Measurements from ENCODE around the gene PRKN.

PRKN gene

DNA sequence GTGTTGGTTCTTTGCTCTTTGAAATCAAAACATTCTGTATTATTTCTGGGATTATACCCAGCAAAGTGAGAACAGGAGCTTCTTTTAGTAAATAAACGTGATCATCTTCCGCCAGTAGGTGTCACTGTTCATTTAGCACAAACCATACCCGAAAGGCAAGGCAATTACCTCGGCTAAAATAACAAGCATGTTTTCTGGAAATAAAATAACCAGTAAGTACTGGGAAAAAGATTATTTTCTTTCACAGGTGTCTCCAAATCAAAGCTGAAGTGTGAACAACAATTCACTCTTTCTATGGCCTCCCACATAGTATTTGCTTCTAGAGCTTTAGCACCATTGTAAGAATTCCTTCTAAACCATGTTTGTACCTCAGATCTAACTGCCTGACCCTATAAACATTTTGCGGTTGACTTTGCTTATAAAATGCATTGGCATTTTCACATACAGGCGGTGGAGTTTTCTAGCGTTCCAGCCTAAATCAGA is 1309.1 kb downstream of the PRKN start:
- DNase-seq: peak; percentile 36

DNA sequence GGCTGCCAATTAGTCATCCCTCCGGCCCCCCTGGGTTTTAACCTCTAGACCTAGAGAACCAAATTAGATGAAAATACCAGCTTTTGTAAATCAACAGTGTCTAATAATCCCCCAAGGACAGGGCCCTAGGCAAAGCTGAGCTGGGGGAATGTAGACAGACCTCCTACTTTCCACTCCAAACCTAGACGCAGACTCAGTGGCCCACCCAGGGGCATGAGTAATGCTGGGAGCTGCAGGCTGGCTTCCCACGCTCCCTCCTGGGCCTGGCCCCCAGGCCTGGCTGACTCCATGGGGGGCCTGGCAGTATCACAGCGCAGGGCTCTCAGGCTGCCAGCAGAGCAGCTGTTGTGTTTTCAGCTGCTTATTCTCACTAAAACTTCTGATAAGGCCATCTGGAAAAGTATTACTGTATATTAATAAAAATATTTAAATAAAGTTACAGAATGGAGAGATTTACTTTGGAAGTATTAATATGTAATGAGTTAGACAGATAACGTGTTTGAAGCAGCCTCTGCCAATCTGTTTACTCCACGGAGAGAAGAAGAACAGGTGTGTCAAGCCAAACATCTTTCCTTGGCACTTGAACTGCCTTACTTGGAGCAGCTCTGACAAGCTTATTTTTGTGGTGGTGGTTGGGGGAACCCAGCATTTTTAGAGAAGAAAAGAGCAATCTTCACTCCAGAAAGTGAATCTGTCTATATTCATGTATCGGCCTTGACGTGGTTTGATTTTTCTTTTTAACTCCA is 1309.7 kb downstream of the PRKN start:
- no peak for DNase-seq

DNA sequence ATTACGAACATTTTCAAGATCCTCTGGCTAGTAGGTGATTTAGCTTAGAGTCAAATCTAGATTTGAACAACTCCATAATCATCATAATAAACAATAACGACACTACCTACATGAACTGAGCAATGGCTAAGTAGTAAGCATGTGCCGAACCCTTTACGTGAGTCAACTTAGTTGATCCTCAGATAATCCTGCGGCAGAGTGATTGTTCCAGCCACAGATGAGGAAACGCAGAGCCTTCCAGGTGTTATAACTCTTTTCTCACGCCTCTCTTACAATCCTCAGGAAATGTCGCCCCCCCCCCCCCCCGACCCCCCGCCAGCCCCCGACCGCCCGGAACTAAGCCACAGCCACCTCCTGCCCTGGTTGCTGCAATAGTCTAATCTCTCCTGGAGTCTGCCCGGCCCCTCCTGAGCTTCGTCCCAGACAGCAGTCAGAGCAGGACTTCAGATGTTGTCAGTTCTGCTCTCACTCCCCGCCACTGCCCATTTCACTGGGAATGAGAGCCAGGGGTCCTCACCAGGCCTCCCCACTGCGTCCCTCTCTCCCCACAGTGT is 1312.2 kb downstream of the PRKN start:
- DNase-seq: no peak

GRCh38 chr6:161414707-161415106 is 1312.9 kb downstream of the PRKN start:
- DNase-seq: no peak

- no peak for DNase-seq
Observed at GRCh38 chr6:161414180-161414579, 1313.4 kb downstream of the PRKN start.

- no peak for DNase-seq
Observed at GRCh38 chr6:161413355-161413771, 1314.2 kb downstream of the PRKN start.

GRCh38 chr6:161412795-161413194 is 1314.8 kb downstream of the PRKN start:
- DNase-seq: no peak

DNA sequence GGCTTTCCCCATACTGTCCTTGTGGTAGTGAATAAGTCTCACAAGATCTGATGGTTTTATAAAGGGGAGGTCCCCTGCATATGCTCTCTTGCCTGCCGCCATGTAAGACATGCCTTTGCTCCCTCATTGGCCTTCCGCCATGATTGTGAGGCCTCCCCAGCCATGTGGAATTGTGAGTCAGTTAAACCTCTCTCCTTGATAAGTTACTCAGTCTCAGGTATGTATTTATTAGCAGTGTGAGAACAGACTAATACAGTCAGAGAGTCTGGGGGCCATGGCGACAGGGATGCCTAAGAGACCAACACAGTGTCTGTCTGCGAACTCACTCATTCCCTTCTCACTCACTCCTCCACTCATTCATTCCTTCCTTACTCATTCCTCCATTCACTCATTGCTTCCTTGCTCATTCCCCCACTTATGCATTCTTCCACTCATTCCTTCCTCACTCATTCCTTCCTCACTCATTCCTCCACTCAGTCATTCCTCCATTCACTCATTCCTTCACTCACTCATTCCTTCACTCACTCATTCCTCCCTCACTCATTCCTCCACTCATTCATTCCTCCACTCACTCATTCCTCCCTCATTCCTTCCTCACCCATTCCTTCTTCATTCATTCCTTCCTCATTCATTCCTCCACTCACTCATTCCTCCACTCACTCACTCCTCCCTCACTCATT is 1316.2 kb downstream of the PRKN start:
- DNase-seq: no peak

DNA sequence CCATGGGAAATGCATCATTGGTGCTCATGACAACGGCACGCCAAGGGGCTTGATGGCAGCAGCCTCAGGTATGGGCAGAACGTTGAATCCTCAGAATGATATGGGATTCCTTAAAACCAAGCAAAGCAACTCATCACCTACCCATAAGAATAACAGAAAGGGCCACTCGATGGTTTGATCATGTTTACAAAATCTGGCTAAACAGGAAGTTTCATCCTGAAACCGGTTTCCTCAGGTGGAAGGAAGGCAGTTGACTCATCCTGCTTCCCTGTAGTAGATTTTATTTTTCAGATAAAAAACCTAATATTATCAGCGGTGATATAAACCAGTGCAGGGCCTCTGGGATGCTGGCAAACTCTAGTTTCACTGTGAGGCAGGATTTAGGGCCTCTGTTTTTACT is 1316.8 kb downstream of the PRKN start:
- no peak for DNase-seq

DNA sequence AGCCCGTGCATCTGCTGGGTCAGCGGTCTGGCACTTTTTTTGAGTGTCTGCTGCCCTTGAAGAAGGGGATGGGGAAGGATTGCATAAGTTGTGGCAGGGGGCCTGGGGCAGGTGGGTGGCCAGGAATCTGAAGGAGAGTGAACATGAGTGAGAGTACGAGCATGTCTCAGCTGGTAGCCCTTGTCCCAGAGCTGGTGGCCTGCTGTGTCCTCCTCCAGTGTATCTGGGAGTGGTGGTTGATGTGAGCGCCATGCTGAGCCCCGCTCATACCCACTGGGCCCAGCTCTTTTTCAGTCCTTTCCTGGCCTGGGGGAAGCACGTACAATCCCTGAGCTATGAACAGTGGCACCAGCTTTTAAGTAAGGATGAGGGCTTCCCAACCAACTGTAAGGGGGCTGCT is 1317.5 kb downstream of the PRKN start:
- no peak for DNase-seq

GRCh38 chr6:161409353-161409752 is 1318.2 kb downstream of the PRKN start:
- no peak for DNase-seq

GRCh38 chr6:161408041-161408440 is 1319.5 kb downstream of the PRKN start:
- DNase-seq: no peak

DNA sequence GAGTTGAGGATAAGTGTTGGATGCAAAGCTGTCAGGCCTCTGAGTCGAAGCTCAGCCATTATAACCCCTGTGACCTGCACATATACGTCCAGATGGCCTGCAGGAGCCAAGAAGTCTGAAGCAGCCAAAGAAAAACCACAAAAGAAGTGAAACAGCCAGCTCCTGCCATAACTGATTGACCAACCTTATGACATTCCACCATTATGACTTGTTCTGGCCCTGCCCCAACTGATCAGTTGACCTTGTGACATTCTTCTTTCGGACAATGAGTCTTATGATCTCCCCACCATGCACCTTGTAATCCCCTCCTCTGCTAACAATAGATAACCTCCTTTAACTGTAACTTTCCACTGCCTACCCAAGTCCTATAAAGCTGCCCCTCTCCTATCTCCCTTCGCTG is 1320.0 kb downstream of the PRKN start:
- DNase-seq: no peak

GRCh38 chr6:161407115-161407514 is 1320.5 kb downstream of the PRKN start:
- no peak for DNase-seq

GRCh38 chr6:161406646-161407045 is 1320.9 kb downstream of the PRKN start:
- DNase-seq: no peak

DNA sequence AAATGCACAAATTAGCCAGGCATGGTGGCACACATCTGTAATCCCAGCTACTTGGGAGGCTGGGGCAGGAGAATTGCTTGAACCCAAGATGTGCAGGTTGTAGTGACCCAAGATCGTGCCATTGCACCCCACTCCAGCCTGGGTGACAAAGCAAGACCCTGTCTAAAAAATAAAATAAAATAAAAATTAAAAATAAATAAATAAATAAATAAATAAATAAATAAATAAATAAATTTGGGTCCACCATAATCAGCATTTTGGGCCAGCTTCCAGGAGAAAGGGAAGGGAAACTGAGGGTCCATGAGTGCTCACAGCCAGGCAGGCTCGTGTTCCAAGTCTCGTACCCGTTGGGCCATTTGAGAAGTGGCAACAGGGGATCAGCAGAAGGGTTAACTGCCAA is 1322.1 kb downstream of the PRKN start:
- no peak for DNase-seq

DNA sequence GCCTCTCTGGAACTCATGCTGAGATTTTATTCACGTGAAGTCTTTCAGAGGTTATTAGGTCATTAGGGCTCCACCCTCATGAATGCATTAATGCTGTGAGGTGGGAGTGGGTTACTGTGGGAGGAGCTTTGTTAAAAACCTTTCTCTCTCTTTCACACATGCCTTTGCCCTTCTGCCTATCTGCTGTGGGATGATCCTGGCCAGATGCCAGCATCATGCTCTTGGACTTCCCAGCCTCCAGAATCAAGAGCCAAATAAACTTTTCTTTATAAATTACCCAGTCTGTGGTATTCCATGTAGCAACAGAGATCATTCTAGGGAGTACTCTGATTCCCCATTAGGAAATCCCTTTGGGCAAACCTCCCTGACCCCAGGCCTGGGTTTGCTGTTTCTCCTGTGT is 1323.8 kb downstream of the PRKN start:
- no peak for DNase-seq

DNA sequence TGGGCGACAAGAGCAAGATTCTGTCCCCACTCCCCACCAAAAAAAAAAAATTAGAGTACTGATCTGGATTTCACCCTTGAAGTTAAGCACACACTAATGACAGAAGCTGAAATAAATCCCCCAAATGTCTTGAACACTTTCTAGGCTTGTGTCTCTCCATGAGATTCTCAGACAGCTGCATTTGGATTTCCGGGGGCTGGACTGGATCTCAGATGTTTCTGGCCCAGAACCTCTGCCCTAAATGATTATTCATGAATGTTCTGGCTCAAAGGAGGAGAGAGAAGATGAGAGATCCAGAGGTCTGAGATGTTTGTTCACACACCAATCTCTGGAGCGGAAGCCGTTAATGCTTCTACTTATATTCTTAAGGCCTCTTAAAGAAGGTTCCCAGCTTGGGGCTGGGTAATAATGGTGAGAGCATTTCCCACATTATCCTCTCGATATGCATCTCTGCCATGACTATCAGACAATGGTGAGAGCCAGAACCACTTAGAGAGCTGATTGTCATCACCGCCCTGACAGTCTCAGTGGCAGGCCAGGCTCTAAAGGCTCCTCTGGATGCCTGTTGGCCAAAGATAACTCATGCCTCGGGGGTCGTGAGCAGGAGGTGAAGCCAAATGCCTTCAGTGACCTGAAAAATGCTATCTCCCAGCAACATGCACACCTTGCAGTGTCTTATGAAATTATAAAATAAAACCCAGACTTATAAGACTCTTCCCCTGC is 1325.8 kb downstream of the PRKN start:
- no peak for DNase-seq

DNA sequence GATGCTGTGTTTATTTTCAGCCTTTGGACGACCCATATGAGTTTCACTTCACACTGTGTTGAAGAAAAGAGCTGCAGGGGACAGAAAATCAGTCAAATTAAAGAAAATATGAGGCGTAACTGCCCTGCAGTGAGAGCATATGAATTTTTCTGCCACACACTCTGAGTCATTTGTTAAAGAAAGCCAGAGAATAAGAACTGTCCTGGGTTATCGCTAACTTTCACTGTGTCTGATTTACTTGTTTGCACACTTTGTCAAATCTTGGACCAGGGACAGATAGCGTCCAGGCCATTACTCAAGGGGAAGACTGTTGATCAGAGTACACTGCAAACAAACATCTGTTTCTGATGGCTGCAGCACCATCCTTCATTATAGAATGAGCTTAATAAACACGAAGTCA is 1326.9 kb downstream of the PRKN start:
- DNase-seq: no peak

GRCh38 chr6:161396539-161396938 is 1331.0 kb downstream of the PRKN start:
- no peak for DNase-seq

DNA sequence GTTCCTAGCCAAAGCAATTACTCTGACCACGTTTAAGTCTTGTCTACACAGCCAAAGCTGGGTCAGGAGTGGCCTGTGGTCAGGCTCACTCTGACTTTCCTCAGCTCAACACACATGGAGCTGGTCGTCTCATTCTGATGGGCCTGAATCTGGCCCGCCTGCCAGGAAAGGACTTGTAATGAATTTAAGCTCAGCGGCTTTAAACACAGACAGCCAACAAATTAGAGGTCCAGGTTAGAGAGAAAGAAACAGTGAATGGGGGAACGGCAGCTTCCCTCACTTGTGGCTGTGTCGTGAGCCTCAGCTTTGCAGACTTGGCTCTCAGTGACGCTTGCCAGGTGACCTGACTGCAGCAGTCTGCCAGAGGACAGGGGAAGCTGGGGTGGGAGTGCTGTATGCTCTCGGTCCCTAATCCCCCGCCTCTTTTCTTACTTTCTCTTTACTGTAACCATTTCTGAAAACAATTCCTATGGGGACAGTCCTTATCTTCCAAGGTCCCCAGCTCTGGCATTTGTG is 1331.8 kb downstream of the PRKN start:
- DNase-seq: no peak

- DNase-seq: no peak
Observed at GRCh38 chr6:161394437-161394836, 1333.1 kb downstream of the PRKN start.

DNA sequence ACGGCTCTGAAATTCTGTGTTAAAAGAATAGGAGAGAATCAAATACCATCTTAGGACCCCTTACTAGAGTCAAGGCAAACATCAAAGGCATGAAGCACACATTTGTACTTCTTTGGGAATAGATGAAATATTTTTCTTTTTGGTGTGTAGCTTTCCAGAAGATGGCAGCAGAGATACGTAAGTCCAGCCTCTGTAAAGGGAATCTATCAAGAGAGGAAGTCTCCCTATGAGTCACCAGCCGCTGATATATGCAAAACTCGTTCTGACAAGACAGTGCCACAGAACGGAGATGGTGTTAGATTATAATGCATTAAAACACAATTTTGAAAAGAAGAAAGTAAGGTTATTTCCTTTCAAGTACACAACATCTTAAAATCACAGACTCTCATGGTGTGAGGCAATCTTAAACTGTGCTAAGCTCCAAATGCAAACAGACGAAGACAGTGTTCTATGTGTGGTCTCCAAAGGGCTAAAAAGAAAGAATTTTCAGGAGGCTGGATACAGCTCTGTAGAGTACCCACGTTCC is 1333.7 kb downstream of the PRKN start:
- DNase-seq: peak; percentile 72

Measured in stimulated activated CD4-positive, alpha-beta T cell treated with anti-CD3 and anti-CD28 coated beads, Interleukin-4, amount 100 ng/mL, for 24 hours (primary cell).